Fibroblast of the aortic adventitia (primary cell): ENCODE results near the gene SEMG1. TPM values are rescaled to one million over a fixed set of nuclear protein-coding genes. Genes with fewer than 3 reads are reported as not detected.

Experiments
- DNase-seq: peaks from one replicate; pipeline ENCODE4 v3.0.0-alpha.2; 2010; ENCODE audit warnings: low read depth
- H3K4me3 ChIP-seq: 2 replicates; pipeline ENCODE4 v1.5.1; 2011; ENCODE audit warnings: low read depth, mild to moderate bottlenecking, control low read depth, low read length, moderate library complexity
- CTCF ChIP-seq: IDR thresholded peaks from 2 replicates; pipeline ENCODE4 v1.5.1; 2011; ENCODE audit warnings: mild to moderate bottlenecking, low read length, control low read depth, inconsistent platforms; ENCODE audit not compliant: insufficient read depth
- total RNA-seq: library from RNA; depleted of rRNA; stranded (reverse); fragments of >200 nt; gene quantifications from 2 replicates; pipeline ENCODE4 v1.2.3, GENCODE V29; 2012; ENCODE audit warnings: low replicate concordance

The SEMG1 gene
- total RNA-seq, 1 donor = not detected

- H3K4me3 ChIP-seq = no peak within 1 kb of the TSS
- peak; percentile 77 for DNase-seq
- TF ChIP-seq CTCF = no peak
These were observed 47.8 kb downstream of the SEMG1 start, which contains the start of gene SLPI for GRCh38 chr20:45254383-45255262. Gene SLPI (minus strand): TSS chr20:45254564. CDS start chr20:45254543, 21 bp downstream.

DNA sequence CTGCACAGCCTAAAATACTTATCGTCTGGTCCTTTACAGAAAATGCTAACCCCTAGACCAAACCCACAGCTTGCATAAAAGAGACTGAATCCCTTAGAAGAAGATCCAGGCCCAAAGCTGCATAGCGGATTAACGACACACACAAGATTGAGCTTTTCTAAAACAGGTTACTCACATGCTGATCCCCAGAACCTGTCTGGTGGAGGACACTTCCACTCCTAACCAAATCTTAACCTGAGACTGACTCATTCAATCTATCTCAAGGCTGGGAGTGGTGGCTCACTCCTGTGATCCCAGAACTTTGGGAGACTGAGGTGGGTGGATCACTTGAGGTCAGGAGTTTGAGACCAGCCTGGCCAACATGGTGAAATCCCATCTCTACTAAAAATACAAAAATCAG, 50.3 kb downstream of the SEMG1 start:
- no peak for TF ChIP-seq CTCF
- no peak for DNase-seq
- no peak overlapping the region for H3K4me3 ChIP-seq

GRCh38 chr20:45257711-45258110, 50.9 kb downstream of the SEMG1 start:
- no peak for TF ChIP-seq CTCF

DNA sequence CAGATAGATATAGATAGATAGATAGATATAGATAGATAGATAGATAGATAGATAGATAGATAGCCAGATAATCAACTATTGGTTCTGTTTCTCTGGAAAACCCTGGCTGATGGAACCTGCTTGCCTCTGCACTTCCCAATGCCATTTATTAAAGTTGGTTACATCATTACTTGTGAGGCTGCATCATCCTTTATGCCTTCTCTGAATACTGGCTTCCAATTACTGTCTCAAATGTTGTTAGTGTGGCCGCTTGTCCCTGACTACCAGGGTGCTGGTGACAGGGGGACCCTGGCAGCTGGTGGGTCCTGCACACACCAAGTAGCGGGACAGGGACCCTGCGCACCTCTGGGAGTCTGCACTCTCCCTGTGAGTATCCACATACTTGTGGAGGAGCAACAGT, 51.4 kb downstream of the SEMG1 start:
- DNase-seq = no peak
- no peak overlapping the region for H3K4me3 ChIP-seq
- no peak for TF ChIP-seq CTCF

More at GRCh38 chr20:45257711-45258110, 50.9 kb downstream of the SEMG1 start:
- no peak overlapping the region for H3K4me3 ChIP-seq
- DNase-seq = no peak

- no peak for DNase-seq
- no peak overlapping the region for H3K4me3 ChIP-seq
- TF ChIP-seq CTCF = no peak
These were observed 51.8 kb downstream of the SEMG1 start for GRCh38 chr20:45258664-45259063.

Other genes starting within 250 kb of the SEMG1 start
- 7.0 and 29.3 TPM in 2 replicates for gene TOMM34, start 246.6 kb upstream of the SEMG1 start, total RNA-seq
- 20.8 and 41.6 TPM in 2 replicates for gene STK4, start 240.5 kb upstream of the SEMG1 start, total RNA-seq
- 0.18 TPM in 1 of 2 replicates, not detected in the other for gene KCNS1, start 105.9 kb upstream of the SEMG1 start, total RNA-seq
- not detected in 2 replicates for gene WFDC5, start 91.9 kb upstream of the SEMG1 start, total RNA-seq
- gene WFDC12, start 82.6 kb upstream of the SEMG1 start, total RNA-seq = not detected in 2 replicates
- gene PI3, start 32.1 kb upstream of the SEMG1 start, total RNA-seq = not detected in 2 replicates
- gene SEMG2, start 14.3 kb downstream of the SEMG1 start, total RNA-seq = not detected in 2 replicates
- 0.63 and 12.9 TPM in 2 replicates for gene SLPI, start 47.5 kb downstream of the SEMG1 start, total RNA-seq
- gene RBPJL, start 99.8 kb downstream of the SEMG1 start, total RNA-seq = not detected in 2 replicates
- not detected in 2 replicates for gene MATN4, start 101.3 kb downstream of the SEMG1 start, total RNA-seq
- 91.1 and 150 TPM in 2 replicates for gene SDC4, start 141.4 kb downstream of the SEMG1 start, total RNA-seq
- gene SYS1, start 156.1 kb downstream of the SEMG1 start, total RNA-seq = 27.9 and 29.4 TPM in 2 replicates
- 0.09 TPM in 1 of 2 replicates, not detected in the other for gene TP53TG5, start 171.3 kb downstream of the SEMG1 start, total RNA-seq
- gene DBNDD2, start 201.3 kb downstream of the SEMG1 start, total RNA-seq = 1.3 and 4.6 TPM in 2 replicates
- gene PIGT, start 209.1 kb downstream of the SEMG1 start, total RNA-seq = 19.9 and 67.4 TPM in 2 replicates